HG02798 (cell line): ENCODE data around the gene NTRK2.

Source experiments
- ATAC-seq: cut with Tn5 transposase; IDR thresholded peaks from one replicate; pipeline ENCODE4 v1.9.1; 2021; ENCODE audit warnings: mild to moderate bottlenecking; ENCODE audit not compliant: unreplicated experiment, poor library complexity

NTRK2 gene

GRCh38 chr9:84922051-84922450, 252.5 kb downstream of the NTRK2 start:
- no peak for ATAC-seq

- ATAC-seq = no peak
Observed at GRCh38 chr9:84924266-84924665, 254.7 kb downstream of the NTRK2 start.

DNA sequence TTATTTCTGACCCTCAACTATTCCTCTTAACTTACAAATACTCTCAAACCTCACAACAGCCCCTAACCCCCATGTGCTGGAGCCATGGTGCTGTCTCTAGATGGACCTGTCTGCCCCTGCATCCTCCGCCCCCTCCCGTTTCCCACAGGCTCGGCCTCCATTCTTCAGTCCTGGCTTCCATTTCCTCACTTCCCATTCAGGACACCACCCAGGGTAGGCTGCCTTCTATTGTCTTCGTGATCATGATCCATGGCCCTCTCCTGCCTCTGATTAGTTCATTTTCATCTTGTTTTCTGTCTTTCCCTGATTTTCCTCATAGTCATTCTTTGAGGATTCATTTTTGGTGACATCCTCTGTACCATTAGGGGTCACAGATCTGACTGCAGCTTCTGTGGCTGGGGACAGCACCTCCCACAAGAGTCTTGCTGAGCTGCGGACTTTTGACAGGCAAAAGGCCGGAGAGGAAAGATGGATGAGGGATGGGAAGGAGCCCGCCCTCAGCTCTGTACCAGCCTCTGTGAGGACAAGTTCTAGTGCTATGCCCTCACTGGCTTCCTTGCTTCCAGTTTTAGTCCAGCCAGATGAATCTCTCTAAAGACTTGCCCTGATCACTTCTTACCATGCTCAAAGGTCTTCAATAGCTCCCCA, 255.8 kb downstream of the NTRK2 start:
- ATAC-seq = no peak

GRCh38 chr9:84926793-84927192, 257.3 kb downstream of the NTRK2 start:
- ATAC-seq = no peak

GRCh38 chr9:84928419-84928818, 258.9 kb downstream of the NTRK2 start:
- ATAC-seq = no peak

DNA sequence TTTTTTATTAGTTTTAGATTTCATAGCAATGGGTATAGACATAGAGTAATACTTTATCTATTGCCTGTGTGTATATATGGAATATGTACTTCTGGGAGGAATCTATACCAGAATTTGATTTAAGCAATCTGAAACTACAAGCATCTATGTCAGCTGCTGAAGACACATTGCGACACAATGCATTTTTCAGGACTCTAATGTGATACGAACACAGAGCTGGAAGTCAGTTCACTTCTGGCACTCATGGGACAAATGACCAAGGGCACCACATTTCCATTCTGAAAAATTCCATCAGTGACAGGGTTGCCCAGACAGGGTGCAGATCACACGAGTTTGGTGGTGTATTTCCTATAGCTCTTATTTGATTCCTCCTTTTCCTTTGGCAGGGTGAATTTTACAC, 259.5 kb downstream of the NTRK2 start:
- no peak for ATAC-seq

DNA sequence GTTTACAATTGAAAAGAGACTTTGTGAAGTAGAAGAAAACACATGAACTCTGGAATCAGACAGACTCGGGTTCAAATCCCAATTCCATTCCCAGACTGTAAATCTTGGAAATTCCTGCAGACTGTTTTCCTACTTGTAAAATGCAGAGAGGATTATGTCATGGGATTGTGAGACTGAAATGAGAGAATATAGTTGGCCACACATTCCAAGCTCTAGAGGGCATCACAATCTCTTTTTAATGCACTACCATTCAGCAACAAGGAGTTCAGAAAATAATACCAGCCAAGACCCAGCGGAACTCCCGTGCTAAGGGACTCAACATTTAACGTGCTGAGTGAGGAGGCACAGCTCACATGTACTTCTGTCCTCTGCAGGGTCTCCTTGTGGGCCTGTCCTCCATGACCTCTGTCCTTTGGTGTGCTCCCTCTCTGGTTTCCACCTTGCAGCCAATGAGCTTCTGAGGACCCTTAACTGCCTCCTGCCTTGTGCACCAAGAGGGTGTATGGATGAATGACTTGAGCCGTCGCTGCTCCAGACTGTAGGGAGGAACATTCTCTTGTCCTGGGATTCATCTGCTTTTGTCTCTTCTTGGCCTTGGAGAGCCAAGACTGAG, 263.5 kb downstream of the NTRK2 start:
- no peak for ATAC-seq

DNA sequence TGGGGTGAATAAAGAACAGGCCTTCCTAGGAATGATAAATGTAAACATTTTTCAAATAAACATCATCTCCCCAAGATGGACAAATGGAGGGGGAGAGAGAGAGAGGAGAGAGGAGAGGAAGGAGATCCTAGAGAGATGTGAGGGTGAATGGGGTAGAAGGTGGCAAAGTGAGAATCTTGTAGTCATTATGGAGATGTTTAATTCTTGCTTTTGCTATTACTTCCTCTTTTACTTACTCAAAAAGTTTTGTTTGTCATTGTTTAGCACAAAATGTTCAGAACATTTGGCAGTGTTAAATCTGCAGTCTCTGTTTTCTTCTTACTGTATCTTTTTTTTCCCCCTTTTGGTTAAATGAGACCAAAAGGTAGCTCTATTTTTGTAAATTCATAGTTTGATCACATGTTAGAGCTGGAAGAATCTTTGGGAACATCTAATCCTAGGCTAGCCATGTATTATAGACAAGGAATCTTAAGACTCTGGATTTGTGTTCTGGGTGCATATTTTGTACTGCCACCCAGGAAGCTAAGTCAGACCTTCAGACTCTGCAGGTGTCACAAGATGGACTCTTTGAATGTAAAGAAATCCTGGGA, 266.1 kb downstream of the NTRK2 start:
- ATAC-seq = no peak

- ATAC-seq = no peak
Observed at GRCh38 chr9:84937180-84937579, 267.7 kb downstream of the NTRK2 start.

GRCh38 chr9:84937581-84937980, 268.1 kb downstream of the NTRK2 start:
- no peak for ATAC-seq

GRCh38 chr9:84939774-84940173, 270.2 kb downstream of the NTRK2 start:
- ATAC-seq = no peak

DNA sequence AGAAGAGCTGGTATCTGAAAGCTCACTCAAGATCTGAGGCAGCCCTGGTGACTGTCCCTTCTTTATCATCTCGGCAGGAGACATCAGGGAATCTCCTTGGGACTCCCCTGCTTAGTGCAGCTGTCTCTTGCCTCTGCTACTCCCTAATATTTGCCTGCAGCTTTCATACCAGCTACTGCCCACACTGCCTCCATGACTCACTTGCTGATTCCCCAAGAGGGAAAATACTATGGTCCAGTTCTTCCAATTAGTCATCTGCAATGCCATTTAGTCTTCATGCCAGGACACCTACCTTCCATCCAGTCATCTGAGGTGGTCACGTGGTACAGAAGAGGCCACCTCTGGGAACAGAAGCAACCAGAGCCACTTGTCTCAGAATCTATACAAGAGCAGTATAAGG, 270.8 kb downstream of the NTRK2 start:
- no peak for ATAC-seq

- ATAC-seq = no peak
Observed at GRCh38 chr9:84941792-84942191, 272.3 kb downstream of the NTRK2 start.

- ATAC-seq = no peak
Observed at GRCh38 chr9:84943482-84944050, 274.0 kb downstream of the NTRK2 start.

- no peak for ATAC-seq
Observed at GRCh38 chr9:84945878-84946538, 276.5 kb downstream of the NTRK2 start.

DNA sequence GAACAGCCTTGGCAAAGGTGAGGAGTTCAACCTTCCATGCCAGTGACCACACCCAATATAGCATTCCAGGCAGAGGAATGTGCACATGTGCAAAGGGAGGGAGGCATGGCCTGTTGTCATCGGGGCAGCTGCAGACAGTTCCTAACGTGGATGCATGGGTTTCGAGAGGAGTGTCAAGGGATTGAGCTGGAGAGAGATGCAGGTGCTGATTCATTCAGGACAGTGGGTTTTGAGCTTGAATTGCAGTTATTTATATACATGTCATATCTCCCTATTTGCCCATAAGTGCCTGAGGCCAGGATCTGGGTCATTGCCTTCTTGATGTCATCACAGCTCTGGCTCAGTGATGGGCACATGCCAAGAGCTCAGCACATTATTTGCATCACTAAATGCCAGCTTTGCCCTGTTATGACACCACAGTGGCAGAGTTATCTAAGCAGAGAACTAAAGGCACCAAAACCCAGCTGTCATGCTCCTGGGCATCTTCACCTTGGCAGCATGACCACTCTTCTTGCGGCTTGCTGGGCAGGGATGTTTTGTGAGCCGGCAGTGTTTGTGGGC, 278.0 kb downstream of the NTRK2 start:
- no peak for ATAC-seq

- no peak for ATAC-seq
Observed at GRCh38 chr9:84949258-84949657, 279.7 kb downstream of the NTRK2 start.

GRCh38 chr9:84949971-84950370, 280.4 kb downstream of the NTRK2 start:
- no peak for ATAC-seq

GRCh38 chr9:84950879-84951811, 281.6 kb downstream of the NTRK2 start:
- ATAC-seq = no peak
